ENCODE measurements around the gene LRRTM3.

LRRTM3 gene

GRCh38 chr10:67043041-67043440 is 117.2 kb downstream of the LRRTM3 start:
- no peak for FAIRE-seq

GRCh38 chr10:67045404-67045803 is 119.6 kb downstream of the LRRTM3 start:
- no peak for FAIRE-seq

GRCh38 chr10:67046507-67046906 is 120.7 kb downstream of the LRRTM3 start:
- FAIRE-seq, result no peak

- no peak for FAIRE-seq
Measured at GRCh38 chr10:67049988-67050387, 124.2 kb downstream of the LRRTM3 start.

GRCh38 chr10:67050415-67050814 is 124.6 kb downstream of the LRRTM3 start:
- no peak for FAIRE-seq

GRCh38 chr10:67072654-67073053 is 146.8 kb downstream of the LRRTM3 start:
- no peak for FAIRE-seq

GRCh38 chr10:67075491-67075971 is 149.7 kb downstream of the LRRTM3 start:
- FAIRE-seq, result no peak

- no peak for FAIRE-seq
Measured at GRCh38 chr10:67076144-67076543, 150.3 kb downstream of the LRRTM3 start.

- FAIRE-seq, result no peak
Measured at GRCh38 chr10:67077376-67077775, 151.5 kb downstream of the LRRTM3 start.

- no peak for FAIRE-seq
Measured at GRCh38 chr10:67079126-67079525, 153.3 kb downstream of the LRRTM3 start.

GRCh38 chr10:67086327-67087134 is 160.7 kb downstream of the LRRTM3 start:
- no peak for FAIRE-seq

GRCh38 chr10:67087135-67087425 is 161.2 kb downstream of the LRRTM3 start:
- FAIRE-seq, result no peak

- no peak for FAIRE-seq
Measured at GRCh38 chr10:67088036-67088435, 162.2 kb downstream of the LRRTM3 start.

- no peak for FAIRE-seq
Measured at GRCh38 chr10:67095531-67095930, 169.7 kb downstream of the LRRTM3 start.

GRCh38 chr10:67098461-67098860 is 172.6 kb downstream of the LRRTM3 start:
- FAIRE-seq, result no peak

- no peak for FAIRE-seq
Measured at GRCh38 chr10:67100951-67101350, 175.1 kb downstream of the LRRTM3 start.

- no peak for FAIRE-seq
Measured at GRCh38 chr10:67107670-67108069, 181.8 kb downstream of the LRRTM3 start.

GRCh38 chr10:67110286-67110685 is 184.4 kb downstream of the LRRTM3 start:
- no peak for FAIRE-seq

- no peak for FAIRE-seq
Measured at GRCh38 chr10:67112765-67113164, 186.9 kb downstream of the LRRTM3 start.

GRCh38 chr10:67114945-67115344 is 189.1 kb downstream of the LRRTM3 start:
- no peak for FAIRE-seq

GRCh38 chr10:67115972-67116371 is 190.1 kb downstream of the LRRTM3 start:
- FAIRE-seq, result no peak

- no peak for FAIRE-seq
Measured at GRCh38 chr10:67119651-67120050, 193.8 kb downstream of the LRRTM3 start.

GRCh38 chr10:67127441-67127840 is 201.6 kb downstream of the LRRTM3 start:
- no peak for FAIRE-seq

- no peak for FAIRE-seq
Measured at GRCh38 chr10:67140641-67141040, 214.8 kb downstream of the LRRTM3 start.

- no peak for FAIRE-seq
Measured at GRCh38 chr10:67141300-67141699, 215.5 kb downstream of the LRRTM3 start.
